Endothelial cell (in vitro differentiated cells): ENCODE data around the gene SLC1A7. TPM values are rescaled to one million over a fixed set of nuclear protein-coding genes. Genes with fewer than 3 reads are reported as not detected.

Experiments used
- DNase-seq: peaks from one replicate; pipeline ENCODE4 v3.0.0; 2021; ENCODE audit warnings: low spot score
- H3K27ac Mint-ChIP-seq: one replicate; pipeline ENCODE4 v1.8.0; 2021; ENCODE audit warnings: mixed read lengths, inconsistent platforms; ENCODE audit not compliant: unreplicated experiment
- H3K27me3 Mint-ChIP-seq: one replicate; pipeline ENCODE4 v1.8.0; 2021; ENCODE audit warnings: mild to moderate bottlenecking, moderate library complexity, mixed read lengths, inconsistent platforms; ENCODE audit not compliant: unreplicated experiment
- H3K36me3 Mint-ChIP-seq: one replicate; pipeline ENCODE4 v1.8.0; 2021; ENCODE audit warnings: mild to moderate bottlenecking, low read depth, mixed read lengths, inconsistent platforms; ENCODE audit not compliant: unreplicated experiment
- H3K4me1 Mint-ChIP-seq: one replicate; pipeline ENCODE4 v1.8.0; 2021; ENCODE audit warnings: mild to moderate bottlenecking, mixed read lengths, inconsistent platforms; ENCODE audit not compliant: unreplicated experiment
- H3K4me3 Mint-ChIP-seq: one replicate; pipeline ENCODE4 v1.8.0; 2021; ENCODE audit warnings: mild to moderate bottlenecking, mixed read lengths, inconsistent platforms; ENCODE audit not compliant: unreplicated experiment
- H3K9me3 Mint-ChIP-seq: one replicate; pipeline ENCODE4 v1.8.0; 2021; ENCODE audit warnings: mixed read lengths, inconsistent platforms; ENCODE audit not compliant: unreplicated experiment
- CTCF ChIP-seq: fragments of 200-600 bp; sonication (generic); IDR thresholded peaks from one replicate; pipeline ENCODE4 v1.5.0; 2021; ENCODE audit warnings: antibody characterized with exemption; ENCODE audit not compliant: unreplicated experiment
- total RNA-seq: library from RNA; stranded (reverse); fragmentation: NEBNext Ultra II Directional; extraction: Animal tissue kit (Norgen Biotek cat#: 25700); gene quantifications from one replicate; pipeline ENCODE4 v1.2.1, GENCODE V29; 2021; ENCODE audit not compliant: unreplicated experiment

The SLC1A7 gene
- total RNA-seq, 1 donor from 2014 or later = not detected

- no peak for DNase-seq
- Mint-ChIP-seq H3K9me3 (no peaks in the 10 kb centered on the region), H3K27ac (no peak overlapping the region), H3K4me3 (no peak overlapping the region), H3K4me1 (peaks cover 4% of the 10 kb centered on the region), H3K36me3 (peaks cover 8% of the 10 kb centered on the region), H3K27me3 (peaks cover 4% of the 10 kb centered on the region)
- TF ChIP-seq CTCF = no peak
Measured at GRCh38 chr1:53057127-53057526, 85.3 kb downstream of the SLC1A7 start.

- no peak for TF ChIP-seq CTCF
- Mint-ChIP-seq H3K27me3 (no peaks in the 10 kb centered on the region), H3K27ac (no peak overlapping the region), H3K4me3 (no peak overlapping the region), H3K36me3 (peaks cover 8% of the 10 kb centered on the region), H3K4me1 (peaks cover 39% of the 10 kb centered on the region), H3K9me3 (no peaks in the 10 kb centered on the region)
- DNase-seq = no peak
Measured at GRCh38 chr1:53051676-53052075, 90.8 kb downstream of the SLC1A7 start.

GRCh38 chr1:53050310-53050709 lies 92.1 kb downstream of the SLC1A7 start:
- H3K27ac Mint-ChIP-seq = no peak overlapping the region
- H3K36me3 Mint-ChIP-seq = peaks cover 8% of the 10 kb centered on the region
- no peaks in the 10 kb centered on the region for H3K9me3 Mint-ChIP-seq
- H3K4me3 Mint-ChIP-seq = no peak overlapping the region
- TF ChIP-seq CTCF = no peak
- no peaks in the 10 kb centered on the region for H3K27me3 Mint-ChIP-seq
- H3K4me1 Mint-ChIP-seq = peaks cover 47% of the 10 kb centered on the region
- DNase-seq = no peak

GRCh38 chr1:53049574-53049967 lies 92.9 kb downstream of the SLC1A7 start:
- no peak overlapping the region for H3K4me3 Mint-ChIP-seq
- peaks cover 8% of the 10 kb centered on the region for H3K36me3 Mint-ChIP-seq
- TF ChIP-seq CTCF = no peak
- no peaks in the 10 kb centered on the region for H3K9me3 Mint-ChIP-seq
- peaks cover 47% of the 10 kb centered on the region for H3K4me1 Mint-ChIP-seq
- H3K27ac Mint-ChIP-seq = no peak overlapping the region
- H3K27me3 Mint-ChIP-seq = no peaks in the 10 kb centered on the region
- DNase-seq = no peak

GRCh38 chr1:53048960-53049573 lies 93.4 kb downstream of the SLC1A7 start:
- H3K36me3 Mint-ChIP-seq = peaks cover 8% of the 10 kb centered on the region
- H3K4me1 Mint-ChIP-seq = peaks cover 47% of the 10 kb centered on the region

More at GRCh38 chr1:53048960-53049573, 93.4 kb downstream of the SLC1A7 start:
- no peak for TF ChIP-seq CTCF
- DNase-seq = no peak
- H3K27ac Mint-ChIP-seq = no peak overlapping the region
- H3K9me3 Mint-ChIP-seq = no peaks in the 10 kb centered on the region
- H3K27me3 Mint-ChIP-seq = no peaks in the 10 kb centered on the region
- no peak overlapping the region for H3K4me3 Mint-ChIP-seq
